IPS-NIHi7 (cell line): Measurements from ENCODE around the gene ADSL.
A peak's percentile ranks its signal among the peaks of the same experiment; 100 is the strongest.

Experiments
- DNase-seq: peaks from one replicate; pipeline ENCODE4 v3.0.0; 2012; ENCODE audit warnings: mixed read lengths; ENCODE audit errors: extremely low spot score

Gene ADSL

DNA sequence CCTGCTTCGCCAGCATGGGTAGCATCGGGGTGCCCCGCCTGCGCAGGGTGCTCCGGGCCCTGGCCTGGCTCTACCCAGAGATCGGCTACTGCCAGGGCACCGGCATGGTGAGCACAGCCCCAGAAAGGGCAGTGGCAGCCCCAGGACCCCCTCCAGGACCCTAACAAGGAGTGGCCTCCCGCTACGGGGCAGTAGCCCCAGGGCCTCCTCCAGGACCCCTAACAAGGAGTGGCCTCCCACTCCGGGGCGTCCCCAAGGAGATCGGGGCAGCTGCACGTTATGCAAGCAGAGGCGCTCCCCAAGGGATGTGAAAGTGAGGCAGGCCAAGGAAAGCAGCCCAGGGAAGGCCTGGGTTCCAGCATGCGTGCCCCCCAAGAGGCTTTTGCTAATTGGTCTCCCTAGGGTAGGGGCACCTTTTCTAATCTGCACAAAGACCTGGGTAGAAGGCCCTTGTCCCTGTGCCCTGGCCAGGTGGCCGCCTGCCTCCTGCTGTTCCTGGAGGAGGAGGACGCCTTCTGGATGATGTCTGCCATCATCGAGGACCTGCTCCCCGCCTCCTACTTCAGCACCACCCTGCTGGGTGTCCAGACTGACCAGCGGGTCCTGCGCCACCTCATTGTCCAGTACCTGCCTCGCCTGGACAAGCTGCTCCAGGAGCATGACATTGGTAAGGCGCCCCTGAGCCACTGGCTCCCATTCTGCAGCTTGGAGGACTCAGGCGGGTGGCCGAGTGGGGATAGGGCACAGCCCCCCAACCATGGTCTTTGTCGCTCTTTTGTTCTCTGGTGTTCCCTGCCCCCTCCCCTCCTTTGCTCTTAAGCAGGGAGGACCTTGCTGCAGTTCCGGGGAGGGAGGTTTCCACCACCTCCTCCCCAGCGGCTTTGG, 59.1 kb downstream of the ADSL start:
- no peak for DNase-seq

DNA sequence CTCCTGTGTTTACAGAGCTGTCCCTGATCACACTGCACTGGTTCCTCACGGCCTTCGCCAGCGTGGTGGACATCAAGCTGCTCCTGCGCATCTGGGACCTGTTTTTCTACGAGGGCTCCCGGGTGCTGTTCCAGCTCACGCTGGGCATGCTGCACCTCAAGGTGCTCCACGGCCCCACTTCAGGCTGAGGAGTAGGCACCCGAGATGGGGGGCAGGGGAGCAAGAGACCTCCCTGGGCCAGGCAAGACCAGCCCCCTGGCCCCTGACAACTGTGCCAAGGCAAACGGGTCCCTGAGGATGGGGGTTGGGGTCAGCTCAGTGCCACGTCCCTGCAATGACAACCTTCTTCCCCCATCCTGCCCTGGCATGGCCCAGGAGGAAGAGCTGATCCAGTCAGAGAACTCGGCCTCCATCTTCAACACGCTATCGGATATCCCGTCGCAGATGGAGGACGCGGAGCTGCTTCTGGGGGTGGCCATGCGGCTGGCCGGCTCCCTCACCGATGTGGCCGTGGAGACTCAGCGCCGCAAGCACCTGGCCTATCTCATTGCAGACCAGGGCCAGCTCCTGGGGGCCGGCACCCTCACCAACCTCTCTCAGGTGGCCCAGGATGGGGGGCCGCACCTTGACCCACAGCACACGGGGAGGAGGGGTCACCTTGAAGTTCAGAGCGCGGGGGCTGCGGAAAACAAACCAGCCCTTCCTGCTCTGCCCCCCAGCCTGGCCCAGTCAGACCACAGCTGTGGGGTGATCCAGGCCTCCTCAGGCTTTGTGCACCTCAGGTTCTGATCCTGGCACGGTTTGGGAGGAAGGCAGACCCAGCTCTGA, 60.0 kb downstream of the ADSL start:
- no peak for DNase-seq

DNA sequence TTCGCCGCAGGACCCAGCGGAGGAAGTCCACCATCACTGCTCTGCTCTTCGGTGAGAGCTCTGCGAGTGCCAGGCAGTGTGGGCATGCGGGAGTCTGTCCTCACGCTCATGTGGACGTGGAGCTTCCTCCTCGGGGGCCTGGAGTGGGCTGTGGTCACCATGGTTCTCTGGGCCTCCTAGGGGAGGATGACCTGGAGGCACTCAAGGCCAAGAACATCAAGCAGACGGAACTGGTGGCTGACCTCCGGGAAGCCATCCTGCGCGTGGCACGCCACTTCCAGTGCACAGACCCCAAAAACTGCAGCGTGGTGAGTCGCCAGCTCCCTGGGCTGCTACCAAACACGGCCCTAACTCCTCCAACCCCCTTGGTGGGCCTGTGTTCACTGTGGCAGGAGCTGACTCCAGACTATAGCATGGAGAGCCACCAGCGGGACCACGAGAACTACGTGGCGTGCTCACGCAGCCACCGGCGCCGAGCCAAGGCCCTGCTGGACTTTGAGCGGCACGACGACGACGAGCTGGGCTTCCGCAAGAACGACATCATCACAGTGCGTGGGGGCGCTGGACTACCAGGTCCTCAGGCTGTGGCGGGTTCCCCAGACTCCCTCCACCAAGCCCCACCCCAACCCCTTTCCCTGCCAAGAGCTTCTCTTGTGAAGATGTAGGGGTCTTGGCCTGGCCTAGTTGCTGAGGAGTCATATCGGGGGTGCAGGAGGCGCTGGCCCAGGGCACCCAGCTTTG, 60.9 kb downstream of the ADSL start:
- no peak for DNase-seq

DNA sequence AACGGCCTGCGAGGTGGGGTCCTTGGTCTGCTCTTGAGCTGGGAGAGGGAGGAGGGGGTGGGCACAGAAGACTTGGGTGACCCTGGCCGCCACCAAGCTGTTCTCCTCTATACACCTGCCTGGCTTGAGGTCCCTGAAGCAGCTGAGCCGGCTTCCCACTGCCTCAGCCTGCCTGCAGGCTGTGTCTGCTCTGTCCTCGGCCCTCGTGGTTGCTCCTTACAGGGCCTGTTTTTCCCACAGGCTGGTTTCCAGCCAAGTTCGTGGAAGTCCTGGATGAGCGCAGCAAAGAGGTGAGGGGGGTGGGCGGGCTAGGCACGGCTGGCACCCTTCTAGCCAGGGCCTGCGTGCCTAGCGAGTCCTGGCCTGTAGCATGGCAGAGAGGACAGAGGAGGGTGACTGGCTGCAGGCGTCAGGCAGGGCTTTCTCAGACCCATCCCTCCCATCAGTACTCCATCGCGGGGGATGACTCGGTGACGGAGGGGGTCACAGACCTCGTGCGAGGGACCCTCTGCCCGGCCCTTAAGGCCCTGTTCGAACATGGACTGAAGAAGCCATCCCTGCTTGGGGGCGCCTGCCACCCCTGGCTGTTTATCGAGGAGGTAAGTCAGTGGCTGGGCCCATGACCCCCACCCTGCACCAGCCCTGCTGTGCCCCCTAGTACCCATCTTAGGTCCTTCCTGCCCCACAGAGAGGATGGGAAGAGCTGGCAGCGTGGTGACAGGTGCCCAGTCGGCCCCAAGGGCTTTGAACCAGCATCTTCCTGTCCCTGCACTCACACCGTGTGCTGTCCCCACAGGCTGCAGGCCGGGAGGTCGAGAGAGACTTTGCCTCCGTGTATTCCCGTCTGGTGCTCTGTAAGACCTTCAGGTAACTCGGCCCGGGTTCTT, 61.8 kb downstream of the ADSL start:
- DNase-seq = no peak

DNA sequence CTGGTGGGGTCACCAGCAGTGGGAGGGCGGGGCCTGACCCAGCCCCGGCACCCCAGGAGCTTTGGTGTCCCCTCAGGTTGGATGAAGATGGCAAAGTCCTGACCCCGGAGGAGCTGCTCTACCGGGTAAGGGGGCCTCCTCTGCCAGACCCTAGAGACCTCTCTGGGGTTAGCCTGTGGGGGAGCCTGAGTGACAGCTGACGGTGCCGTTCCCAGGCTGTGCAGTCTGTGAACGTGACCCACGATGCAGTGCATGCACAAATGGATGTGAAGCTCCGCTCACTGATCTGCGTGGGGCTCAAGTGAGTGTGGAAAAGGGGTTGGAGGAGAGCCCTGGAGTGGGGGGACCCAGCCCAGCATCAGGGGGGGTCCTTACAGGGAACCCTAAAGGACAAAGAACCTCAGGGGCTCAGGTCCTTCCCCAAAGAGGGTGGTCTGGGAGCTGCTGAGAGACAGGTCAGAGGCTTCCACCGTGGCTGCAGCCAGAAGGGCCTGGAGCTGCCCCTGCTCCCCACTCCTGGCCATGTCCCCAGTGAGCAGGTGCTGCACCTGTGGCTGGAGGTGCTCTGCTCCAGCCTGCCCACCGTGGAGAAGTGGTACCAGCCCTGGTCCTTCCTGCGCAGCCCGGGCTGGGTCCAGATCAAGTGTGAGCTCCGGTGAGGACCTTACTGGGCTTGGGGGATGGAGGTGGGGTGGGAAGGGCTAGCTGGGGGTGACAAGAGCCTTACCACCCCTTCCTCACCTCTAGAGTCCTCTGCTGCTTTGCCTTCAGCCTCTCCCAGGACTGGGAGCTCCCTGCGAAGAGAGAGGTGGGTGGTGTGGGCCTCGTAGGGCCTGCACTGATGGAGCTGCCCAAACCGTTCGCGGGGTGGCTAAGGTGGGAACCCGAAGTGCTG, 62.7 kb downstream of the ADSL start:
- no peak for DNase-seq

DNA sequence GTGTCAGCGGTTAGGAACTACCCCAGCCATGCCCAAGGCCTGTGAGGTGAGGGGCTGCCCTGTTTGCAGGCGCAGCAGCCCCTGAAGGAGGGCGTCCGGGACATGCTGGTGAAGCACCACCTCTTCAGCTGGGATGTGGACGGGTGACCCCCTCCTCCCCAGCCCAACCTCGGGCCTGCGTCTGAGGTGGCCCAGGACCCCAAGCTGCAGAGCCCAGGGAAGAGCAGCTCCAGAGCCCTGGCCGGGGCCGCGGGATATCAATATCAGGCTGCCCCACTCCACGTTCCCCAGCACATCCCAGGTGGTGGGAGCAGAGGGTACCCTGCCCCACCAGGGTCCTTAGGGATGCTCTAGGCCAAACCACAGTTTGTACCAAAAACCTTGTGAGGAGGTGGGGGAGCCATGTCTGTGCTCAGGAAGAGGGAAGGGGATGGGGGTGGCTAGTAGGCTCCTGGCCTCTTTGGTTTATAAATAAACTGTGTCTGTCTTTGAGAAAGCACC, 63.4 kb downstream of the ADSL start:
- no peak for DNase-seq

DNA sequence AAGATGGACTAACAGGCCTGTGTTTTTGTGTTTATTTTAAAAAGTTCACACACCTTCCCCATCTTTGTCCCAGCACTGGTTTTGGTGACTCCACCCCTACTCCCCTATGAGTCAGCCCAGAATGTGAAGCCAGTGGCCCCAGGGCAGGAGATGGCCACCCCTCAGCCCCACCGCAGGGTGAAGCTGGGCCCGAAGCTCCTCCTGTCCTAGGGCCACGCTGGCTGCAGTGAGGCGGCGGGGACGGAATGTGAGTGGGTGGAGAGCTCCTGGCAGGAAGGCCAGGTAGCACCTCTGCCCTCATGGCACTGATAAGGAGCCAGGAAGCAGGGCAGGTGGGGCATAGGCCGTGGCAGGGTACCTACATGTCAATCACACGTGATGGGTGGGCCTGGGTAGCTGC, 64.0 kb downstream of the ADSL start:
- DNase-seq = peak; percentile 39

DNA sequence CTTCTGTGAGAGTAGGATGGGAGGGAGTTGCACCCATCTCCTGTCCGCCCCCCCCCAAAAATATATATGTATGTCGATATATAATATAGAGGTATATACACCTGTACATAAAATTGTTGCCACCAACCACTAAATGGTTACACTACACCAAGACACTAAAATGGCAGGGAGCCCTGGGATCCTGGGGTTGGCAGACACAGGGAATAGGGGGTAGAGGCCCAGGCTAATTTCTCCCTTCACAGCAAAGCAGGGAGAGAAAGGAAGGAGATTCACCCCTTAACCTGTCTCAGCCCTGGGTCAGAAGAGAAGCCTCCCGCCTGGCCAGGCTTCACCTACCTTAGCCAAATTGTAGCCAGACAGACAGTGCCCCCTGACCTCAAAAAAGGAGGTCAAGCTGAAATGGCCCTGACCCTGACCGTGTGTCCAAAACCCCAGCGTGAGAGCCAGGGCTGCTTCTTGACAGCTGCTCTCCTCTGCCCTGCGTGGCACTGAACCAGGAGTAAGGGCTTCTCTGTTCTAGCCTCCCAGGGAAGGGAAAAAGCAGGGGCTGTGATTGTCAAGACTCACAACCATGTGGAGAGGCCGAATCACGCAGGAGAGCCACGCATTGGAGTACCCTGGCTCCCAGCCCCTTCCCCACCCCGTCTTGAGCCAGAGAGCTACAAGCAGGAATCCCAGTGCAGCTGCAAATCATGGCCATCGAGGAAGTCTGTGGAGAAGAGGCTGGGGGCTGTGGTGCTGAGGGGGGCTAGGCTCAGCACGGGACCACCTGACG, 64.6 kb downstream of the ADSL start:
- no peak for DNase-seq

DNA sequence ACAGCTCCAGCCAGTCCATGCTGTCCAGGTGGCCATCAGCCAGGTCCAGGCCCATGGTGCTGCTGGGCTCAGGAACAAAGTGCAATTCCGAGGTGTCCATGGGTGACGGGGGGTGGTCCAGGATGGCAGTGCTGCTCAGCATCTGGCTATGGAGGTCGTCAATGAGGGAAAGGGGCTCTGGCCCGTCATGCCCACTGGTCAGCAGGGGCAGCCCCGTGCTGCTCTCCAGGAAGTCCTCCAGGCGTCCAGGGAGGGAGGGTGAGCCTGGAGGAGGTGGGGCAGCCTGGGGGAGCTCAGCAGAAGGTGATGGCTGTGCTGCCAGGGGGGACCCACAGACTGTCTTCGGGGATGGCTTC, 65.2 kb downstream of the ADSL start:
- DNase-seq = no peak

DNA sequence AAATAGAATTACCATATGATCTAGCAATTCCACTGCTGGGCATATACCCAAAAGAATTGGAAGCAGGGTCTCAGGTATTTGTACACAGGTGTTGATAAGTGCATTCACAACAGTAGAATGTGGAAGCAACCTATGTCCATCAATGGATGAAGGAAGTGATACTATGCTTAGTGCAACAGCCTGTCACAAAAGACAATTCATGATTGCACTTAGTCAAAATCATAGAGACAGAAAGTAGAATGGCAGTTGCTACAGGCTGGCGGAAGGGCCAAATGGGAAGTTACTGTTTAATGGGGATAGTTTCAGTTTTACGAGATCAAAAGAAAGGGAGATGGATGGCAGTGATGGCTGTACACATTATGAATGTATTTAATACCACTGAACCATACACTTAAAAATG, 66.1 kb downstream of the ADSL start:
- no peak for DNase-seq

DNA sequence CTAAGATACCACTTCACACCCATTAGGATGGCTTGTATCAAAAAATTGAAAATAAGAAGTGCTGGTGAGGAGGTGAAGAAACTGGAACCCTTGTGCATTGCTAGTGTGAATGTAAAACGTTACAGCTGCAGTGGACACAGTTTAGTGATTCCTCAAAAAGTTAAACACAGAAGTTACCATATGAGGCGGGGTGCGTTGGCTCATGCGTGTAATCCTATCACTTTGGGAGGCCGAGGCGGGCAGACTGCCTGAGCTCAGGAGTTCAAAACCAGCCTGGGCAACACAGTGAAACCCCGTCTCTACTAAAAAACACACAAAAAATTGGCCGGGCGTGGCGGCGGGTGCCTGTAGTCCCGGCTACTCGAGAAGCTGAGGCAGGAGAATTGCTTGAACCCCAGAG, 67.6 kb downstream of the ADSL start:
- DNase-seq = no peak

DNA sequence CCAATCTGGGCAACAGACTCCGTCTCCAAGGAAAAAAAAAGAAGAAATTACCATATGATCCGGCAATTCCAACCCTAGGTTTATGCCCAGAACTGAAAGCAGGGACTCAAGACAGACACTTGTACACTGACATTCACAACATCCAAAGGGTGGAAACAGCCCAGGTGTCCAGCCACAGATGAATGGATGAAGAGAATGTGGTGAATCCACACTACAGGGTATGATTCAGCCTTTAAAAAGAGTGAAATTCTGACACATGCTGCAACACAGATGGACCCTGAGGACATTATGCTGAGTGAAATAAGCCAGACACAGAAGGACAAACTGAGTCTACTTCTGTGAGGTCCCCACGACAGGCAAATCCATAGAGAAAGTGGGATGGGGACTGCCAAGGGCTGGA, 68.0 kb downstream of the ADSL start:
- no peak for DNase-seq

DNA sequence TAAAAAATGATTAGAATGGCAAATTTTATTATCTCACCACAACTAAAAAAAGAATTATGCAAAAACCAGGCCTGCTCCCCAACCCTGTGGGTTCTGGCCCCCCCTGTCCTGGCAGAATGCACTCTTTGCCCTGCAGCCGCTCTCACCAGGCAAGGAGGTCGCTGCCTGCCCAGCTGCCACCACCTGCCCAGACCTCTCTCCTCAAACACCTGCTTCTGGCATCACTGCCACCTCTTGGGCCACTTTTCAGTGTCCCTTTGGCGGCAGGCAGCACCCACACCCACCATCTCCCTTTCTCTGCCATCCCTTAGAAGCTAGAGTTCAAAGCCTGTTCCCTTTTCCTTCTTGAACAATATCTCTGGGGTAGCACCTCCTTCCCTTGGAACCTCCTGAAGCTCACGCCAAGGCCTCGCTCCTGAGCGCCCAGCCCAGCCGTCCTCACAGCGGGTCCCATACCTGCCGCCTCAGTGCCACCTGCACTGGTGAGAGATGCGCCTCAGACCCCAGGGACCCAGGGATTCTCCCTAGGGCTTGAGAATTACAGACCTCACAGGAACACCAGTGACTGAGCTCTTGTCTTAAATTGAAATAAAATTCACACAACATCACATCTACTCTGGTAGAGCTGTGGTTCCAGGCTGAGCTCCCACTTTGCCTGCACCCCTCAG, 68.7 kb downstream of the ADSL start:
- no peak for DNase-seq

DNA sequence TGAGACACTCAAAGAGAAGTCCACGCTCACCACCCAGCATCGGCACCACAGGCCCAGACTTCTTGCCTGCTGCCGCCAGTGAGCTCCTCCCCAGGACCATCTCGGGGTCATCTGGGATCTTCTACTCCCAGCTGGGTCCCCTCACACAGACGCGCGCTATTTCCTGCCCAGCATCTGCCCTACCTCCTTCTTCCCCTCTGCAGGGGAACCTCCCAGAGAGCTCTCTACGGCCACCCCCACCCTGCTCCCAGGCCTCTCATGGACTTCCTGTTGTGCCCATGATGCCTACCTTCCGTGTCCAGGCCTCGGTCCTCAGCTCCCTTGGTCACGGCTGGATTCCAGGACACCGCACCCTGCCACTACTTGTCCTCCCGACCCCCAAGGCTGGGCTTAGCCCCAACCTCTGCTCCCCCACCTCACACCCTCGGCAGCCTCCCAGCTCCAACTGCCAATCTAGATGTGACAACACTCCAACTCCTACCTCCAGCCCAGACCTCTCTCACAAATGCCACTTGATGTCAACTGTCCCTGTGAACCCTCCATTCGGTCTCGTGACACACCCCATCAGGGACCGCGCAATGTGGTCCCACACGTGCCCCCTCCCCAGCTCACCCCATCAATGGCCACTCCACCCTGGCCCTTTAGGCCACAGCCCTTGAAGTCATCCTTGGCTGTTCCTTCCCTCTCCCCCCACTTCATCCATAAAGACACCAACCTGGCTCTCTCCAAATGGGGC, 69.4 kb downstream of the ADSL start:
- DNase-seq = no peak

DNA sequence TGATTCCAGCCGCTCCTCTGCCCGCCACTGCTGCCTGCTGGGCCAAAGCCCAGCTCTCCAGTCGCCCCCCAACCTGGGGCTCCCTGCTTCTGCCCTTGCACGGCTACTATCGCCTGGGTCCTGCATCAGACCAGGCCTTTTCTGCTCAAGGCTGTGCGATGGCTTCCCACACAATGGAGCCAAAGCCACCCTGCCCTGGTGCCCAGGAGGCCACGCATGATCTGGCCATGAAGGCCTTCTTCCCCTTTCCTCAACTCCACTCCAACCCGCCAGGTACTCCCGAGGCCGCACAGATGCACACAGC, 69.9 kb downstream of the ADSL start:
- DNase-seq = no peak

DNA sequence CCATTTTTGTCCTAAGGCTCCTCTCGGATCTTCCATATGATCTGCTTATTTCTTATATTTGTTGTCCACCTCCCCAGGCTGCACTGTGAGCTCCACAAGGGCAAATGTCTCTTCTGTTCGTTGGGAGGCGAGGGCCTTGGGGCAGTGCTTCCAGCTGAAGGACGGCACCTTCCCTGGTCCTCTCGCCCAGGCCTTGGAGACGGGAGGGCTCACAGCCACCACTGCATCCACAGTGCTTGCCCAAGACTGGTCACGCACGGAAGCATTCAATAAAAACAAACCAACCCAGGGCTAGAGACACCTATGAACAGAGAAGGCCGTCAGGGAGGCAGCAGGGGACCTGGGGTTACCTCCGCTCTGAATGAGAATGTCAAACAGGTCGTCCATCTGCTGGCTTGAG, 70.3 kb downstream of the ADSL start:
- no peak for DNase-seq

DNA sequence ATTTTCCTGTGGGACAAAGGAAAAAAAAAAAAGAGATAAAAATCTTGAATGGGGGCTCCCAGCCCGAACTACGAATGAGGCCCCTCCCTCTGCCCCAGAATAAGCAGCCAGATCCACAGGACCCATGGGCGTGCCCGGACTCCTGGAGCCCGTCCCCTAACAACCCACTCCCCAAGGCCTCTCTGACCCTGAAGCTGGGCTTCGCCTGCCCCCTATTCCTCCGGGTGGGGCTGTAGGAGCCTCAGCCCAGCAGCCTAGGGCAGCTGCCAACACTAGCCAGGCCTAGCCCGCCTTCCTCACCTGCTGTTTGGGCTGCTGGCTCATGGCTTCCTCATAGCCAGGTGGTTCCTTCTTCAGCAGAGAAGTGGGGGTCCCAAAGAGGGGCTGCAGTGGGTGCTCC, 70.7 kb downstream of the ADSL start:
- no peak for DNase-seq

DNA sequence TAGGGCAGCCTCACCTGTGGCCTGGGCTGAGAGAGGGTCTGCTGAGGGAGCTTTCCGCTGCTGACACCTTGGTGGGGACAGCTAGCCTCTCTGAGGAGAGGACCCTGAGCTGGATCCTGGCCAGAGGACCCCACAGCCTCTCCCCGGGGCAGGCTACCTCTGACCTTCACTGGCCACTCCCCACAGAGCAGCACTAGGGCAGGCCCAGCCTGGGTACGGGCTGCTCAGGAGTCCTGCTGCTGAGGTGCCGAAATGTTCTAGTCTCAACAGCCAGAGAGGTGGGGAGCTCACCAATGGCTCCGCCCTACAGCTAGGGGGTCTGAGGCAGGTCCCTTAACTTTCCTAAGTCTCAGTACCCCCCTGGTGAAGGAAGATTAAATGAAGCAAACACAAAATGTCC, 71.6 kb downstream of the ADSL start:
- DNase-seq = no peak
